ENCODE measurements around the gene ITIH6. TPM values are rescaled to one million over a fixed set of nuclear protein-coding genes. Genes with fewer than 3 reads are reported as not detected.

ITIH6 gene
- polyA plus RNA-seq, 1 donor from 2014 or later: not detected

DNA sequence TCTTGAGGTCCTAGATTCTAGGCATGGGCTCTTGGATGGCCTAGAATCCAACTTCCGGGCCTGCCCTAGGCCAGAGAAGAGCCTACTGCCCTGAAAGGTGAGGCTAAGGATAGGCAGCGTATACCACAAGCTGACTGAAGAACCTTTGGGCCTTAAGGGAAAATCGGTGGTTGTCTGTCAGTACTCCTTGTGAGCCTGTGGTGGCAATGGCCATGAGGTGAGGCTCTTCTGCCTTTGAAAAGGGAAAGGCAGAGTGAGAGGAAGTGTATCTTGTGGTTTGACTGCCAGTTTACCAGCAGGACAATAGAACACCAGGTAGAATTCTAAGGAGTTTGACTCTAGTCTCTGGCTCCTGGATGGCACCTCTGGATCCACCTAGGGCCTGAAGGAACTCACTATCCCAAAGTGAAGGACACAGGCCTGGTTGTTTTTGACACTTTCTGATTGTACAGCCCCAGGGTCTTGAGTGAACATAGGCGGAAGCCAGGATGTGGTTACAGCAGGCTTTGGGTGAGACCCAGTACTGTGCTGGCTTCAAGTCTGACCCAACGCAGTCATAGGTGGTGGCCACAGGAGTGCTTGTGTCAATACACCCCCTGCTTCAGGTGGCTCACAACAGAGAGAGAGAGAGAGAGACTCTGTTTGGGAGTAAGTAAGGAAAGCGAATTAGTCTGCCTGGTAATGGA is 20.9 kb downstream of the ITIH6 start:
- Histone ChIP-seq H3K27ac (ENCODE audit: low read length) (no peak overlapping the region), H3K9me3 (ENCODE audit: low read length) (no peaks in the 10 kb centered on the region), H2AFZ (ENCODE audit: low read depth, low read length) (no peak overlapping the region), H3K79me2 (replicated peaks; ENCODE audit: insufficient read depth, low read length) (no peaks in the 10 kb centered on the region), H3K9ac (ENCODE audit: low read length) (no peak overlapping the region), H3K4me2 (ENCODE audit: low read length) (no peak overlapping the region), H3F3A (ENCODE audit: insufficient read depth, low read length, poor library complexity, severe bottlenecking) (no peaks in the 10 kb centered on the region), H3K9me2 (ENCODE audit: insufficient read depth, low read length) (no peaks in the 10 kb centered on the region), H3K27me3 (ENCODE audit: insufficient read depth, low read depth, low read length) (no peaks in the 10 kb centered on the region), H3K36me3 (ENCODE audit: insufficient read depth, low read length) (no peaks in the 10 kb centered on the region), H3K4me3 (ENCODE audit: low read length) (no peak overlapping the region), H4K20me1 (ENCODE audit: insufficient read depth) (no peaks in the 10 kb centered on the region)
- TF ChIP-seq SMC3 (conservative IDR thresholded peaks at IDR 0.05; ENCODE audit: poor library complexity) (no peak), MXI1 (conservative IDR thresholded peaks at IDR 0.05; ENCODE audit: poor library complexity, severe bottlenecking) (no peak), POLR2AphosphoS5 (IDR thresholded peaks at IDR 0.05) (no peak), EP300 (conservative IDR thresholded peaks at IDR 0.05; ENCODE audit: poor library complexity, severe bottlenecking) (no peak), EZH2 (IDR thresholded peaks at IDR 0.05; ENCODE audit: borderline replicate concordance, insufficient read depth, low read length, poor library complexity, severe bottlenecking) (no peak), TAF1 (IDR thresholded peaks at IDR 0.05; ENCODE audit: low read depth) (no peak), RAD21 (conservative IDR thresholded peaks at IDR 0.05) (no peak), REST (IDR thresholded peaks at IDR 0.05; ENCODE audit: borderline replicate concordance) (no peak)
- TF ChIP-seq, protein P1, sequence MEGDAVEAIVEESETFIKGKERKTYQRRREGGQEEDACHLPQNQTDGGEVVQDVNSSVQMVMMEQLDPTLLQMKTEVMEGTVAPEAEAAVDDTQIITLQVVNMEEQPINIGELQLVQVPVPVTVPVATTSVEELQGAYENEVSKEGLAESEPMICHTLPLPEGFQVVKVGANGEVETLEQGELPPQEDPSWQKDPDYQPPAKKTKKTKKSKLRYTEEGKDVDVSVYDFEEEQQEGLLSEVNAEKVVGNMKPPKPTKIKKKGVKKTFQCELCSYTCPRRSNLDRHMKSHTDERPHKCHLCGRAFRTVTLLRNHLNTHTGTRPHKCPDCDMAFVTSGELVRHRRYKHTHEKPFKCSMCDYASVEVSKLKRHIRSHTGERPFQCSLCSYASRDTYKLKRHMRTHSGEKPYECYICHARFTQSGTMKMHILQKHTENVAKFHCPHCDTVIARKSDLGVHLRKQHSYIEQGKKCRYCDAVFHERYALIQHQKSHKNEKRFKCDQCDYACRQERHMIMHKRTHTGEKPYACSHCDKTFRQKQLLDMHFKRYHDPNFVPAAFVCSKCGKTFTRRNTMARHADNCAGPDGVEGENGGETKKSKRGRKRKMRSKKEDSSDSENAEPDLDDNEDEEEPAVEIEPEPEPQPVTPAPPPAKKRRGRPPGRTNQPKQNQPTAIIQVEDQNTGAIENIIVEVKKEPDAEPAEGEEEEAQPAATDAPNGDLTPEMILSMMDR (IDR thresholded peaks at IDR 0.05; ENCODE audit: poor library complexity, severe bottlenecking): no peak

DNA sequence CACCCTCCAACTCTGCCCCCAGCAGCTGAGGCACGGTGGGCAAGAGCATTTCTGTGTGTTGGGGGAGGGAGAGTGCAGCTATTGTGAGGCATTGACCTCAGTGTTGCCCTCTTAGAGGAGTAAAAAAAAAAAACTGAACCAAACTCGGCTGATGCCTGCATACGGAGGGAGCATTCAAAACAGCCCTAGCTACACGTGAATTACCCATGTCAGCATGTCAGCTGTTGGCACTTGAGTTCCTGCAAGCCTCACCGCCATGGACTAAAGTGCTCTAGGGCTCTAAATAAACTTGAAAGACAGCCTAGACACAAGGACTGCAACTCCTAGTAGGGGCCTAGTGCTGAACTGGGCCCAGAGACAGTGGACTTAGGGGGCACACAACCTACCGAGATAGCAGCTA is 22.0 kb downstream of the ITIH6 start:
- Histone ChIP-seq H3K9me3 (ENCODE audit: low read length) (no peaks in the 10 kb centered on the region), H4K20me1 (ENCODE audit: insufficient read depth) (no peaks in the 10 kb centered on the region), H3K27me3 (ENCODE audit: insufficient read depth, low read depth, low read length) (no peaks in the 10 kb centered on the region), H3K27ac (ENCODE audit: low read length) (no peak overlapping the region), H3K9ac (ENCODE audit: low read length) (no peak overlapping the region), H3F3A (ENCODE audit: insufficient read depth, low read length, poor library complexity, severe bottlenecking) (no peaks in the 10 kb centered on the region), H2AFZ (ENCODE audit: low read depth, low read length) (no peak overlapping the region), H3K4me2 (ENCODE audit: low read length) (no peak overlapping the region), H3K4me3 (ENCODE audit: low read length) (no peak overlapping the region), H3K79me2 (replicated peaks; ENCODE audit: insufficient read depth, low read length) (no peaks in the 10 kb centered on the region), H3K9me2 (ENCODE audit: insufficient read depth, low read length) (no peaks in the 10 kb centered on the region), H3K36me3 (ENCODE audit: insufficient read depth, low read length) (no peaks in the 10 kb centered on the region)
- TF ChIP-seq SMC3 (conservative IDR thresholded peaks at IDR 0.05; ENCODE audit: poor library complexity) (no peak), RAD21 (conservative IDR thresholded peaks at IDR 0.05) (no peak), REST (IDR thresholded peaks at IDR 0.05; ENCODE audit: borderline replicate concordance) (no peak), MXI1 (conservative IDR thresholded peaks at IDR 0.05; ENCODE audit: poor library complexity, severe bottlenecking) (no peak), EZH2 (IDR thresholded peaks at IDR 0.05; ENCODE audit: borderline replicate concordance, insufficient read depth, low read length, poor library complexity, severe bottlenecking) (no peak), TAF1 (IDR thresholded peaks at IDR 0.05; ENCODE audit: low read depth) (no peak), EP300 (conservative IDR thresholded peaks at IDR 0.05; ENCODE audit: poor library complexity, severe bottlenecking) (no peak), POLR2AphosphoS5 (IDR thresholded peaks at IDR 0.05) (no peak)
- TF ChIP-seq, protein P1 (IDR thresholded peaks at IDR 0.05; ENCODE audit: poor library complexity, severe bottlenecking): no peak
